Posterior cingulate gyrus (tissue), 11 donors: ENCODE results near the gene UPF2.
"Not testable (repeated sequence)": the region's sequence is repeated elsewhere in the genome, so short reads cannot be mapped to it uniquely, and the experiment has no call there.

ENCODE experiments used
- DNase-seq, 10 donors: peaks; one replicate each; pipeline versions ENCODE4 v3.0.0 to v3.0.0-alpha.2; 2020 to 2021; ENCODE audit warnings: mixed read lengths in 3 of 10
- intact Hi-C: fragments of 100-400 bp; cut with DNase I; formaldehyde crosslinking; loops from one replicate; pipeline ENCODE4 v1.15.1; 2023

Gene UPF2

DNA sequence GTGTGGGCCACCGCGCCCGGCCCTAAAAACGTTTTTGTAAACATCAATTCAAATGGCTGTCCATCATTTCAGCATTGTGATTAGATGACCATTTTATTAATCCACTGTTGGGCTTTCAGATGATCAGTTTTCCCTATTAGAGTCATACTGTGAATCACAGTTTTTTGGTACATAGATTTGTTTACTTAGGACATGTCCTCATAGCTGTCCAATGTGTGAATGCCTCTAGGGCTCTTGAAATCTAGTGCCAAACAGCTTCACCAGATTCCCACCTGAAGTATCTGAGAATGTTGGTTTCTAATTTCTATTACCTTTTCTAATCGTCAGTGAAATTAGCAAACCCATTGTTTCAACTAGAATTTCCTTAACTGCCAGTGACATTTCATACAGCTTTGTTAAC is 66.8 kb downstream of the UPF2 start:
- no peak for DNase-seq
- intact Hi-C loops, result no loop called here

DNA sequence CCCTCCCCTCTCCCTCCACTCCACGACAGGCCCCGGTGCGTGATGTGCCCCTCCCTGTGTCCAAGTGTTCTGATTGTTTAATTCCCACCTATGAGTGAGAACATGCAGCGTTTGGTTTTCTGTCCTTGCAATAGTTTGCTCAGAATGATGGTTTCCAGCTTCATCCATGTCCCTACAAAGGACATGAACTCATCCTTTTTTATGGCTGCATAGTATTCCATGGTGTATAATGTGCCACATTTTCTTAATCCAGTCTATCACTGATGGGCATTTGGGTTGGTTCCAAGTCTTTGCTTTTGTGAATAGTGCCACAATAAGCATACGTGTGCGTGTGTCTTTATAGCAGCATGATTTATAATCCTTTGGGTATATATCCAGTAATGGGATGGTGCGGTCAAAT is 70.1 kb downstream of the UPF2 start:
- intact Hi-C loops, result not testable (repeated sequence)

DNA sequence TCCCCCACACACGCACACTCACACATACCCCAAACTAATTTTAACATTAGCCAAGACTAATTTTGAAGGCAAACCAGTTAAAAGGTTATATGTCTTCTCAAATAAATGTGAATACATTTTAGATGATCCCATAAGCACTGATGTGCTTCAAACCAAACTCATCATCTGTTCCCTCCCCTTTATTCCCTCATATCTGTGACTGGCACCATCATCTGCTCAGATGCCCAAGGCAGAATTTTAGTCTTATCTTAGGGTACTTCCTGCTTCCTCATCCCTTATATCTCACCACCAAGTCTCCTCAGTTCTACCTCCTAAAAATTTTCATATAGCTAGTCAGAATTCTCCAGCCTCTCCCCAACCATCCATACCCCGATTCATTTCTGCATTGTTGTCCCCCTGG is 80.4 kb downstream of the UPF2 start:
- no peak for DNase-seq
- intact Hi-C loops, result no loop called here

More for the DNA sequence above, 70.1 kb downstream of the UPF2 start:
- DNase-seq, result not testable (repeated sequence)

DNA sequence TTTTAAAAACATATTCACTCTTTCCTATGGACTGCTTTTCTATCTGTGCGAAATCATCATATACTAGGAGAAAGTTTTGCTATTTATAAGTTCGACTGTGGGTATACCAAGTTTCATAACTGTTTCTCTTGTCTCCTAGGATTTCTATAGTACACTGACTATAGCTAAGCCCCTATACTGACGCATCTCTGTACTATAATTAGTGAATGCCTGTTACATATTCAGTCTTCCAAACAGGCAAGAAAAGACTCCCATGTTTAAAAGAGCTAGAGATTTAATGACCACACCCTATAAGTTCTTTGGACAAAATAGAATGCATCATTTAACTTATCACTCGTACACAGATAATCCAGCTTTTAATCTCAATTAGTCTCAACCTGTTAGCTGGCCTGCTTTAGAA is 80.8 kb downstream of the UPF2 start:
- DNase-seq, result no peak
- intact Hi-C loops, result no loop called here

DNA sequence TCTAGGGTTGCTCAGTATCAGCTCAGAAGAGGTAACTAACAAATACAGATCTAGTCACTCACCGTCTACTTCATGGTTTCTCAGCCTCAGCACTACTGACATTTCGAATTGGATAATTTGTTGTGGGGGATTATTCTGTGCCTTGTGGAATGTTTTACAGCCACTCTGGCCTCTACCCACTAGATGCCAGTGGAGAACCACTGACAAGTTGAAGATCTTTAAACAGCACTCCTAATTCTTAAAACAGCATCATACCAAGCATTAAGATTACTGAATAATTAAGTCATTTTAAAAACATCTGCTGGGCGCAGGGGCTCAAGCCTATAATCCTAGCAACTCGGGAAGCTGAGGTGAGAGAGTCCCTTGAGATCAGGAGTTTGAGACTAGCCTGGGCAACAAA is 82.6 kb downstream of the UPF2 start:
- intact Hi-C loops, result no loop called here
- no peak for DNase-seq

DNA sequence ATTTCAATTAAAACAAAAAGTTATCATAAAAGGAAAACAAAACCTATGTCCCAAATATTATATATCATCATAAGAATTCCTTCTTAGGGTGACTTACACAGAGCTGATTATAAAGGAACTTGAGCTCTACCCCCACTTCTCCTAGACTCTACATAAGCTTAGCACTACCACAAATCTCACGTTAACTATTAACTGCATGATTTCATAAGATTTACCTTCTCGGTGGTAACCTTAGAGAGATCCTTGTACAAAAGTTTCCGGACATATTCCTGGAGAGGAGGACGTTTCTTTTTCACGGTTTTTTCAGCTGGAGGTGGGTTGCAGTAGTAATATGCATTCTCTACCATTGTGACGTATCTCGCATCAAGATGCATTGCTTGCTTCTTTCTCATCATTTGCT is 83.7 kb downstream of the UPF2 start:
- DNase-seq, result no peak
- intact Hi-C loops, result no loop called here

DNA sequence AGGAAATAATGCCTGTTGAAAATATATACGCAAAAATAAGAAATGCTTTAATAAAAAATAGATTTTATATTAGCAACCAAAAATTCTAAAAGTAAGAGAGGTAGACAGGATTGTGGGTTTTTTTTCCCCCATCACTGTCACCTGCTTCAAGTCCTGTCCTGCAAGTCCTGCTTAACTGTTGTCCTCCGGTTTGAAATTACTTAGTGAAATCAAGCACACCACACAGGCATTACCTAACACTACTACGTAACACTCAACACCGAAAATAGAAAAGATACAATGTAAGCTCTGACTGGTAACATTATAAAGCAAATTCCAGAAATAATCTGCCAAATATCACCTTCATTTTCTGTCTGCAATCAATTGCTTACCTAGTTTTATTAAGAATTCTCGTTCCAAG is 90.9 kb downstream of the UPF2 start:
- DNase-seq, result no peak
- intact Hi-C loops, result no loop called here

DNA sequence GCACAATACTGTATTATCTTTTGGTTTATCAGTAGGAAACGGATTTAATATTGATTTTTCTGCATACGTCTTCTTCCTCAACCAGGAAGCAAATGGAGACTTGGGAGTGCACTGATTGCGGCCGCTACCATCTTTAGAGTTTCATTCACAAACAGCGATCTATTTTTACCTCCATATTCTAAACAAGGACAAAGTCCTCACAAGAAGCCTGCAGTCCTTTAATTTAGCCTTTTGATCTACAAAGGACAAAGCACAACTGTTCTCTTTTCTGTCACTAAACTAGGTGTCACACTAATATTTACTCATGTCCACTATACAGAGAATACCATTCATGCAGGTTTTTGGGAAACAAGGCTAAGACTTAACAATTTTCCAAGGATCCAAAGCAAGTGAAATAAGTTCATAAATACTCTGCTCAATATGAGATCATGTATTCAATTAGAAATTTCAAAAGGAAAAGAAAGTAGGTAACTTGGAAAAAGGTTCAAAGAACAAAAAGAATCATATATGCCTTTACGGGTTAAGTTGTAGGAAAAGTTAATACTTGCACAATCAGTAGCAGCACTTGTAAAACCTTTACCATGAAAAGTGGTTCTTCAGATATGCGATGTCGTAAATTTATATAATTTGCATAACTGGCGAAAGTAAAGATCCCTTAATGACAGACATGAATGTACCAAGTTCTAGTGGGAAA is 92.1 kb downstream of the UPF2 start:
- no peak for DNase-seq
- intact Hi-C loops, result no loop called here

DNA sequence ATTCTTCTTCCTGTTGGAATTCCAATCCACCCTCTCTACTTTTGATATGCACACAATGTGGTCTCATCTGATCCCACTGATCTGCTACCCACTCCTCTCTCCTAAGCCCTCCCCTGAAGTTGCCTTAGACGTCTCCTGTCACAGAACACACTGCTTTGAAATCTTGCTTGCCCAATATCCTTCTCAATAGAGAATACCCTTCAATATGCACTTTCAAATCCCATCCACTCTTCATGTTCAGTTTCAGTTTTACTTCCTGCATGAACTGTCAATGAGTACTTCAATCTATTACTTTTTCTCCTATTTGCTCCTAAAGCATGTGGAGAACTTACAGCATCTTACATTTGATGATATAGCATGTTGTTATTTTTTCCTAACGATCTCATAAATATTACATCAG is 93.5 kb downstream of the UPF2 start:
- DNase-seq, result no peak
- intact Hi-C loops, result no loop called here

DNA sequence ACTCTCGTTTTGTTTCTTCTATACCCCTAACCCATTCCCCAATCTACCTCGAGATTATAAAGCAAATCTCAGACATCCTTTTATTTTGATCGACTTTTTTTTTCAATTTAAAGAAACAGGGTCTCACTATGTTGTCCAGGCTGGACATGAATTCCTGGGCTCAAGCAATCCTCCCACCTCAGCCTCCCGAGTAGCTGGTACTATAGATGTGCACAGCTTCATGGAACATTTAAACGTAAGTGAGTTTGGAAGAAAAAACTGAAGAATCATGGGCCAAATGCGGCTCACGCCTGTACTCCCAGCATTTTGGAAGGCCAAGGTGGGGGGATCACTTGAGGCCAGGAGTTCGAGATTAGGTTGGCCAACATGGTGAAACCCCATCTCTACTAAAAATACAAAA is 96.0 kb downstream of the UPF2 start:
- no peak for DNase-seq
- intact Hi-C loops, result no loop called here

DNA sequence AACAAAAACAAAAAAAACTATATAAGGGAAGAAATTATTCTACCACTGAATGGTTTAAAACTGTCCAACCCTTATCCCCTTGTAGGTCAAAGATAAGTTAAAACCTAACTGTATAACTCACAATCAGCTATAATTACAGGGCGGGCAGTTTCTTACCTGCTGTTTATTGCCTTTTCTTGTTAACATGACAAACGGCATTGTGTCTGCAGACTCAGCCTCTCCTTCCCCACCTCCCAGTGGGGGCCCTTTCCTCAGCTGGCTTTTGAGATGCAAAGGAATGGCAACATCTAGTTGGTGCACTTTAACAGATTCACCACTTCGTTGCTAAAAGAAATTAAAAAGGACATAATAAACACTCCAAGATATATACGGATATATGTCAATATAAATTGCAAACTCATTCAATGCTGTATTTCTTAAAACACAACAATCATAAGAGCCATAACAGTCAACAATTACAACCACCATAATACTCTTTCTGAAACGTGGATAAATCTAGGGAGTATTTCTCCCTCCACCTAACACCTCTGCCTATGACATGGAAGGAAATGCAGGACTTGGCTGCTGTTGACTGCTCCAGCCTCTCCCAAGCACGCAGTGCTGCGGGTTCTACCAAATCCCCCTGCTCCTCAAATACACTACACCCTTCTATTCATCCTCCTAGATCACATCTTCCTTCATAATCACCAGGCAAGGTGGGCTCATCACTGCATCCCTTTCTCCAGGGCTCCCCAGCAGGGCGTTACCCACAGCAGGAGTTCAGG is 106.0 kb downstream of the UPF2 start:
- intact Hi-C loops, result no loop called here
- no peak for DNase-seq

DNA sequence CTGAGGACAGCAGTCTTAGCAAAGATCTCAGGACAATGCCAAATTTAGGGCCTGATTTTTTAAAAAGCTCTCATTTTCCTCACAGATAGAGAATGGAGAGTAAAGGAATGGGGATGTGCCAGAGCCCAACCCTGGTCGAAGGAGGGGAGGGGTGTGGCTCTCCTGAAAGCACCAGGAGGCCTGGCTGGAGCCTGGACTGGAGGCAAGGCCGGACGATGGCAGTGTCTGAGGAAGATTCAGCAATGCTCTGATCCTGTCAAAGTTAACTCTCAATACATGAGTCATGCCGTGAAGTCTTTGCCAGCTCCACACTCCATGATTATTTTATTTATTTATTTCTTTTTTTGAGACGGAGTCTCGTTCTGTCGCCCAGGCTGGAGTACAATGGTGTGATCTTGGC is 108.3 kb downstream of the UPF2 start:
- DNase-seq, result no peak
- intact Hi-C loops, result no loop called here

DNA sequence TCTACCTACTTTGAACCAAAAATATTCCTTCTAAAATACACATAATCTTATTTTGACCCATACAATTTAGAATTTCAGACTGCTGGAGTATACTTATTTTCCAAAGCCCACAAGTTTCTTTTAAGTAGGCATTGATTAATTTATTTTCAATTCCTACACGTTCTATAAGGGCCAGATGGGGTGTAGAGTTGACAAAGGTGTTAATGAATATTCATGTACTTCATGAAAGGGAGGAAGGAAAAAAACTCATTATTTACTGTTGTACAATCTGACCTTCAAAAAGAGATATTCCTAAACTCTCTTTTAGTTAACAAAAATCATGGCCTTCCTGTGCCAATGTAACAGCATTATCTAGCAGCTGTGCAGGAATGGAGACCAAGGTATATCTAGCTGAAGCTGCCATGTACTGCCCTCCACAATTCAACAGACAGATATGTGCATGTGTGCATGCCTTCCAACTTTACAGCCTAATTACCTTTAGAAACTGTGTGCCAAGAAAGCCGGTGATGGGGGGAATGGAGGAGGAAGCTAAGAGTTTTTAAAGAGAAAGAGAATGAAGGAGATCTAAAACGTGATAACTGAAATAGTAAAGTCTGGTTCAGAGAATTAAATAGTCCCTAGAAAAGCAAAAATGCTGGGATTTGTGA is 108.9 kb downstream of the UPF2 start:
- intact Hi-C loops, result no loop called here
- DNase-seq, result no peak

DNA sequence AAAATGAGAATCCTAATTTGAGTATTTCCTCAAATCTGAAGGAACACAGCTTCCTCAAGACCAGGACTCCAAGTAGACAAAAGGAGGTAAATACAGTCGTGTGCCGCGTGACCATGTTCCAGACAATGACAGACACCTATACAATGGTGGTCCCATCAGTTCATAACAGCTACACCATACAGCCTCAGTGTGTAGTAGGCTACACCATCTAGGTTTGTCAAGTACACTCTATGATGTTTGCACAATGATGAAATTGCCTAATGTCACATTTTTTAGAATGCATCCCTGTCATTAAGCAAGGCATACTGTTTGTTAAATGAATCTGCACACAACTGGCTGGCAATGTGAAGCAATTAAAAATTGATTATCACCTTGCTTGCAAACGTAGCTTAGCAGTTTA is 111.6 kb downstream of the UPF2 start:
- intact Hi-C loops, result no loop called here

DNA sequence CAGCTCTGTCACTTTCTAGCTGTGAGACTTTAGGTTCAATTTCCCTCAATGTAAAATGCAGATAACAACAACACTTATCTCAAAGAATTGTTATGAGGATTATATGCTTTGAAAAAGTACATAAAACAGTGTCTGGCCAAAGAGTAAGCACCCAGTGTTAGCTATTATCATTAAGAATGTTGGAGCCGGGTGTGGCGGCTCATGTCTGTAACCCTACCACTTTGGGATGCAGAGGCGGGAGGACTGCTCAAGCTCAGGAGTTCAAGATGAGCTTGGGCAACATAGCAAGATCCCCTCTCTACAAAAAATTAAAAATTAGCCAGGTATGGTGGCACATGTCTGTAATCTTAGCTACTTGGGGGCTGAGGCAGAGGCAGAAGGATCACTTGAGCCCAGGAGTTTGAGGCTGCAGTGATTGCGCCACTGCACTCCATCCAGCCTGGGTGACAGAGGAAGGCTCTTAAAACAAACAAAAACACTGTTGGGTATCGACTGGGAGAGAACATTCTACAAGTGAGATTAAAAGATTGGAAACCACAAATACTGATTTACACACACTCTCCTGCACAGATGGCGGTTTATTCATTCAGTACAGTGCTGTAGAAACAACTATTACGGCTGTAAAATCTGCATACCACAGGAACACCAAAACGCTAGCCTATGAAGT is 112.2 kb downstream of the UPF2 start:
- no peak for DNase-seq
- intact Hi-C loops, result no loop called here

More for the DNA sequence above, 111.6 kb downstream of the UPF2 start:
- DNase-seq, result no peak

DNA sequence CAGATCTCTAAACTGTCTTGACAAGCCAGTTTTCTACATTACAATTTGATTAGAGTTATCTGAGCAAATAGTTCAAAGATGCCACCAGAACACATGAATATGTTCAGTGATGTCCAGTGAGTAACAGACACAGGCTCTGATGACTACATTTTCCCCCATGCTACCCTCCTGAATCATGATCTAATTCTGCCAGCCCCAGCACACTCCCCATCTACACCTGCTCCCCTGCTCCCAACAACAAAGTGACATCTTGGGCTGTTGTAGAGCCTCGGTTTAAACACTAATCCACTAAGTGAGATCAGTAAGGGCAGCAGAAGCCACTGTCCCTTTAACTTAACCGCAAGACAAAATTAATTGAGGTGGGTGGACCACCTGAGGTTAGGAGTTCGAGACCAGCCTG is 114.9 kb downstream of the UPF2 start:
- intact Hi-C loops, result no loop called here
- DNase-seq, result no peak

DNA sequence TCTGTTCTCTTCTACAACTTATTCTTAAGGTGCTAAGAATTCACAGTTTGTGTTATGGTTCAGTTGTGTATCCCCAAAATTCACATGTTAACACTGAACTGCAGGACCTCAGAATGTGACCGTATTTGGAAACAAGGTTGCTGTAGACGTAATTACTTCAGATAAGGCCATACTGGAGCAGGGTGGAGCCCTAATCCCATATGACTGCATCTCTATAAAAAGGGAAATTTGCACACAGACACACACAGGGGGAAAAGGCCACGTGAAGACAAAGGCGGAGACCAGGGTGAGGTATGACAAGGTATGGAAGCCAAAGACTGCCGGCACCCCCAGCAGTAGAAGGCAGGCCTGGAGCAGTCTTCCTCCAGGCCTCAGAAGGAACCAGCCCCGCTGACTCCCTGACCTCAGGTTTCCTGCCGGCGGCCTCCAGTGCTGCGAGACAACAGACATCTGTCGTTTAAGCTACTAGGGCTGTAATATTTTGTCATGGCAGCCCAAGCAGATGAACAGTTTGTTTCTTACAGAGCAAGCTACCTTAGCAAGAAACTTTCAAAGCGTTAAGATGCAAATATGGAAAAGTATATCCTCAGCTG is 120.7 kb downstream of the UPF2 start:
- DNase-seq, result no peak
- intact Hi-C loops, result no loop called here

DNA sequence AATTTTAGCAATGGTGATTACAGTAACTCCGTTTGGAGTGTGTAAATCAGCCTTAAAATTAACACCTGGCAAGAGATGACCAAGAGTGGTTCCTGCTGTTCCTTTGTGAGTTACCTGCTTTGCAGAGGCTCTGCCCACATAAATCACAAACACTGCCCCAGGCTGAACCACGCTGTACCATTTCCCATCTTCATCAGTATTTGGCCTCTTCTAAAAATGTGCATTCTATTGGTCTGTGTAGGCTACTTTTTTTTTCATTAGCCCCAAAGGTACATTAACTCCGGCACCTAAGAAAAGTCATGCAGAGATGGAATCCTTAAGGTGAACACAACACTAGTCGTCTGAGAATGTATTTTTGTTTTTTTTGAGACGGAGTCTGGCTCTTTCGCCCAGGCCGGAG is 123.3 kb downstream of the UPF2 start:
- intact Hi-C loops, result no loop called here
- DNase-seq, result no peak

DNA sequence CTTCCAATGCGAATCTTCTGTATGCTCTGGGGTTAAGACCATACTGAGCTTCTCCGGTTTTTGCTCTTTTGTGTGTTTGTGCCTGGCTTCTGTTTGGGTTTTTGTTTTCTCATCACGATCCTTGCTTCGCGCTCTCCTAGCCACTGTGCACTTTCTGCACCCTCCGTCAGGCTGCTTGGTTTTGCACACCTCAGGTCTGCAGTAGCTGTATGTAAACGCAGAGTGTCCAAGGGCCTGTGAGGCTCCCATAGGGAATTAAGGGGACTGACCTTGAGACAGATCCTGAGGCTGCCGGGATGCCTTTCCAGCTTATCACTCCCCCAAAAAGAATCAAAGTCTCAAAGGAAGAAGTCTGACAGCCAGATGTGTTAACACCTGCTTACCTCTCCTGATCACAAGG is 124.2 kb downstream of the UPF2 start:
- intact Hi-C loops, result no loop called here

DNA sequence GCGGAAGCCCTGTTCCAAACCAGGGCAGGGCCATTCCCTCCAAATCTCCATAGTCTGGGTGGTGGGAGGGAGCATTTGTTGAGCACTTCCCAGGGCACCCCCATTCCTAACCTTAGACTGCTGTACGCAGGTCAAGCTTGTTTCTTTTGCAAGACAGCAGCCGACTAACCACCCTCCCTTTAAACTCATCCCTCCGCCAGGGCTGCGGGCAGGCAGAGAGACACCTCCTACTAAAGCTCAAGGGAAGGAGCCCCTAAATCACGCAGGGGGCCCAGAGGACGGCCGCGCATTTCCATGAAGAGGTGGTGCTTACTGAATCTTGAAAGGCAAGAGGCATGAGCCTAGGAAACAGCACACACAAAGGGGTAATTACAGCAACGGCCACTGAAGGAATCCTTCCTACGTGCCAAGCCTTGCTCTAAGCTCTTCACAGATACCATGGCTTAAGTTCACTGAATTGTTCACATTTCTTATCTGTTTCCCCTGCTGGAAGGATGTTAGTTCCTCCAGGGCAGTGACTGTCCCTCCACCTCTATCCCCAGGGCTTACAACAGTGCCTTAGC is 129.4 kb downstream of the UPF2 start:
- no peak for DNase-seq
- intact Hi-C loops, result no loop called here

More for the DNA sequence above, 124.2 kb downstream of the UPF2 start:
- DNase-seq, result no peak

DNA sequence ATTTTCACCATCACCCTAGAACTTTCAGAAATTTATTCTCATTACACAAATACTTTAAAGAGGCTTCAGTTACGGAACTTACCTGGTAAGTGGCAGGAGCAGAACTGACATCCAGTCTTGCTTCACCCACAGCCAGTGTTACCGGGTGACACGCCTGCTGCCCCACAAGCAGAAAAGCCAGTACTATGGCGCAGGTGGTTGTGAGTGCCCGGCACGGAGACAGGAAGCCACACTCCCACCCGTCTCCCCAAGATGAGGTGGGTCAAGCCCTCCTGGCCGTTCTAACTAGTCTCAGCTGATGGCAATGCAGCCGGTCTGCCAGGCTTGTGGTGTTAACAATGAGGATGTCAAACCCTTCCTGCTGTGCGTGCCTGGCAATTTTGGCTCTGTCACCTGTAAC is 132.5 kb downstream of the UPF2 start:
- no peak for DNase-seq
- intact Hi-C loops, result no loop called here
